ENCODE measurements around the gene FADS6.

The FADS6 gene

GRCh38 chr17:74851612-74852236 lies 41.7 kb downstream of the FADS6 start:
- no peak for FAIRE-seq

- no peak for FAIRE-seq
Observed at GRCh38 chr17:74850914-74851313, 42.5 kb downstream of the FADS6 start.

GRCh38 chr17:74850310-74850709 lies 43.1 kb downstream of the FADS6 start:
- FAIRE-seq, result no peak

- no peak for FAIRE-seq
Observed at GRCh38 chr17:74848656-74849399, 44.6 kb downstream of the FADS6 start.

- no peak for FAIRE-seq
Observed at GRCh38 chr17:74846621-74847020, 46.8 kb downstream of the FADS6 start.

- no peak for FAIRE-seq
Observed at GRCh38 chr17:74843352-74843627, 50.1 kb downstream of the FADS6 start.

- no peak for FAIRE-seq
Observed at GRCh38 chr17:74842599-74843351, 50.7 kb downstream of the FADS6 start.

GRCh38 chr17:74842146-74842598 lies 51.3 kb downstream of the FADS6 start:
- no peak for FAIRE-seq

- no peak for FAIRE-seq
Observed at GRCh38 chr17:74840989-74841666, 52.3 kb downstream of the FADS6 start.

- no peak for FAIRE-seq
Observed at GRCh38 chr17:74839990-74840852, 53.2 kb downstream of the FADS6 start.

- FAIRE-seq, result no peak
Observed at GRCh38 chr17:74838274-74838673, 55.2 kb downstream of the FADS6 start.

GRCh38 chr17:74836691-74837467 lies 56.6 kb downstream of the FADS6 start:
- FAIRE-seq, result no peak

GRCh38 chr17:74836191-74836590 lies 57.2 kb downstream of the FADS6 start:
- FAIRE-seq, result no peak

- no peak for FAIRE-seq
Observed at GRCh38 chr17:74833501-74834377, 59.7 kb downstream of the FADS6 start.

- FAIRE-seq, result no peak
Observed at GRCh38 chr17:74832421-74832820, 61.0 kb downstream of the FADS6 start.

- FAIRE-seq, result no peak
Observed at GRCh38 chr17:74831444-74832146, 61.8 kb downstream of the FADS6 start.

- no peak for FAIRE-seq
Observed at GRCh38 chr17:74830861-74831260, 62.6 kb downstream of the FADS6 start.

- FAIRE-seq, result no peak
Observed at GRCh38 chr17:74827800-74828199, 65.6 kb downstream of the FADS6 start.
